HG03066 (cell line): ENCODE data around the gene LSAMP.

Experiments used
- ATAC-seq: cut with Tn5 transposase; IDR thresholded peaks from one replicate; pipeline ENCODE4 v1.9.1; 2021; ENCODE audit warnings: low read depth; ENCODE audit not compliant: unreplicated experiment

Gene LSAMP

DNA sequence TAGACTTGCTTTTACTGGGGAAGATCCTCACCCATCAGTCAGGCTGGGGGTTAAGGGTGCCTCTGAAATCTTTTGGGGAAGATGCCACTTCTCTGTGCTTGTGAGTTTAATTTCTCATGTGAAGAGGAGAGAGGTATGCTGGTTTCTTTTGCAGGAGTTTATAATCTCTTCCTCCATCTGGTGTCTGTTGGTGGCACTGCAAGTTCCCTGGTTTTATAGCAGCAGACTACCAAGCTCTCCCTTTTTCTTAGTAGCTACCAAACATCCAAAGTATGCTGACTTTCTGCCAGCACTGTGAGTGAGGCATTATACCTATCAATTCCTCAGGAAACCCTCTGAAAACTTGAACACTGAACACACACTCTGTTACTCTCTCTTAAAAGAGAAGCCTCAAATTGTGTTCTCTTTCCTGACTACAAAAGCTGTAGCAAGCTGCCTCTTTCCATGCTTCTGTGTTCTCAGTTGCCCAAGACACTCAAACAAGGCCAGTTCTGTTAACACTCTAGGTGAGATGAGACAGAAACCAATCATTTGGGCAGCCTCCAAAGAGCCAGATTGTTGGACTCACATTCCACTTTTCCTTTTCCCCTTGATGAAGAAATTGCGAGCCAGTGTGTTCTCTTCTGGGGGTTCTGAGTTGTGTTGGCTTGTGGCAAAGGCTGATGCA is 522.5 kb downstream of the LSAMP start:
- ATAC-seq = no peak

DNA sequence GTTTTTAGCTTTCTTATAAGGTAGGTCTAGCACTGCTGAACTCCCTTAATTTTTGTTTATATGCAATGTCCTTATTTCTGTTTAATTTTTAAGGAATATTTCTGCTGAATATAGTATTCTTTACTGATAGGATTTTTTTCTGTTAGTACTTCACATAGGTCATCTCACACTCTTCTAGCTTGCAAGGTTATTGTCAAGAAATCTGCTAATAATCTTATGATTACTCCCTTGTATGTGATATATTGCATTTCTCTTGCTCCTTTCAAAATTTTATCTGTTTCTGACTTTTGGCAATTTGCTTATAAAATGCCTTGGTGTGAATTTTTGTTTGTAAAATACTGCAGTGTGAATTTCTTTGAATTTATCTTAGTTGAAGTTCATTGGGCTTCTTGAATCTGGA is 523.6 kb downstream of the LSAMP start:
- no peak for ATAC-seq

DNA sequence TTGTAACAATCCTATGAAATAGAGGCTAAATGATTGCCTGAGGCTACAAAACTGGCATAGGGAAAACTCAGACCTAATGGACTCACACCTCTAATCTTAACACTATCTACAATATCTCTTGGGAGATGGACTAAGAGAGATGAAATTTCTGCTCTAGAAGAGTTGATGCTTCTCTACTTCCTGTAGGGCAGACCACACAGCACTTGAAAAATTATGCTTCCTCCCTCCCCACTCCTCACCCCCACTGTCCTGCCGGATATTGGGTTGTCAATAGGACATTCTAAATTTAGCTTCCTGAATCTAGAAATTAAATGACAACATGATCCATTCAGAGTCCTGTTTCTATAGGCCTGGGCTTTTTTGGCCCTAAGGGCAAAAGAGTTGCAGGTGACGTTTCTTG is 526.4 kb downstream of the LSAMP start:
- ATAC-seq = no peak

DNA sequence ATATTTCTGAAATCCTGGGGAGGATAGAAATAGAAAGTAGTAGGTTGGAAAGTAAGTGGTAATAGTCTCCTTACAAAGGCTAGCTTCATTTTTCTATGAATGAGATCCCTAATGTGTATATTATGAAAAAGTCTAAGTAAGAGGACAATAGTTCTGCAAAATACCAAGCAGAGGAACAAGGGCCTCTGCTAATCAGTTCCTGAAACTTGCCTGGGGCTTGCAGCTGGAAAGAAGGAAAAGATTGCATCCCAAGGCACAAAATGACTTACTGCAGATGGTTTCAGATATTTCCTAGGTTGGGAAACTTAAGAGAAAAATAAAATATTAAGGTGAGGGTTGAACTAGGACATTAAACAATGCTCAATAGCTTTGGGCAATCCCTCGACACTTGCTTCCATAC is 528.4 kb downstream of the LSAMP start:
- no peak for ATAC-seq

DNA sequence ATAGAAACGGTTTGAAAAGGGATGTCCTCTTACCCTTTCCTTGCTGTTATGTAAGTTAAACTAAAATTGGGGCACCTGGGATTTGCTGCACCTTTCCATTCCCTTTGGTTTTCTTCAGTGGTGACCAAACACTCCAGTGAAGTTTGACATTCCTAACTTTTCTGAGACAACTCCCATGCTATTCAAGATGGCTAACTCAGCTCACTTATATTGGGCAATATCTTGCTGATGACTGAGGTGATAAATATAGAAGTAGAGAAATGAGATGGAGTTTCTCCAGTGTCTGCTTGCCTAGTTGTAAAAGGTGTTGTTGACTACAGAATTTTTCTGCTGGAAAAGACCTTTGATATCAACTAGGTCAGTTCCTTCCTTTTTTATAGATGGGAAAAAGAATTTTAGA is 530.2 kb downstream of the LSAMP start:
- no peak for ATAC-seq

DNA sequence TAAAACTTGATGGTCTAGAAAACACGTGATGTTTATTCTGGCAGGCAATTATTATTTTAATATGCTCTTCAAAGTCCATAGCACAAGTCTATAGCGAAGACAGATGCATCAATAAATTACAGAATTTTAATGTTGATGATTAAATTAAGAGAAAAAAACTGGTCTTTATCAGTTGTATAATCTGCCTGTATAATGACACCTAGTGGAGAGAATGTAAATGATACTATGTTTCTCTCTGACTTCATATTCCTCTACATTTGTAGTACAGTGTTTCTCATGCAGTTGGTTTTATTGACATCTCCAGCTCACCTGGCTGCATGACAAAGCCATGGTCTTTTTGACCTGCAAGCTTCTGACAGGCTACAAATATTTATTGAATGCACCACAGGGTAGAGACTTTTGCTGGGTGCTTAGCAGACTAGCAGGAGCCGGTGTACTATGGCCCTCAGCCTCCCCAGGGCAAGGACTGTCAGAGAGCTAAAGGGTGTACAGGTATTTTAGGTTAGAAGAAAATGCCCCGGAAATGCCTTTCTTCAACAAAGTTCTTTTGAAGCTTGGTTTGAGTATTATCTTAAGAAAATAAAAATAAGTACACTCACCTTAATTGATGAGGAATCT is 532.1 kb downstream of the LSAMP start:
- no peak for ATAC-seq

DNA sequence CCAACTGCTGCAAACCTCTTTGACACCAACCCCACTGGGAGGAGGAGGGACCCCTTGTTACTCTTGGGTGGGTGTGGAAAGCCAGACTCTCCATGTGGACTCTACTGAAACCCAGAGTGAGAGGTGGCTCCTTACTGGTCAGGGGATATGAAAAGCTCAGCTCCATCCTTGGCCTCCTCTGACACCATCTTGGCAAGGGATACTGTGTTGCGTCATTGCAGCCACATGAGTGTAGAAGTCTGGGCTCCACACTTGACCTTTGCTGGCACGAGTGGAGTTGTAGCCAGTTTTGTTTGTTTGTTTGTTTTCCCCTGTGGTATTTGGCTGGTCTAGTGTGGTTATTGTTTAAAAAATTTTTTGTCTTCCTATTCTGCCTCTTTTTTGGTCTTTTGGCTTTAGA is 532.9 kb downstream of the LSAMP start:
- no peak for ATAC-seq

DNA sequence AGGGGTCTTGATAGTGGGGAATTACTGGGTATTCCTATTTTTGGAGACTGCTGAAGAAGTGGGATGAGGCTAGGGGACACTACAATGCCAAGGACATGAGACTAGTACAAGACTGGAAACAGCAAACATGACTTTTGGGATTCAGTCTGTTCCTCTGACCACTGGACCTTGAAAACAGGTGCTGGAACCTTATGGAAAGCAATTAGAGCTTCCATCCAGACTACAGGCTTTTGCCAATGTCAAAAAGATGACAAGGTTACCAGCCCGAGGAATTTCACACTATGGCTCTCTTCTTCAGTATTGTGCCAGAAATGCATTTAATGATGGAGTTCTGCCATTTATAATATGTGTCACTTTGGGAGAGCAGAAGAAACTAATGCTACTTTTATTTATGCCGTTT is 539.4 kb downstream of the LSAMP start:
- no peak for ATAC-seq

DNA sequence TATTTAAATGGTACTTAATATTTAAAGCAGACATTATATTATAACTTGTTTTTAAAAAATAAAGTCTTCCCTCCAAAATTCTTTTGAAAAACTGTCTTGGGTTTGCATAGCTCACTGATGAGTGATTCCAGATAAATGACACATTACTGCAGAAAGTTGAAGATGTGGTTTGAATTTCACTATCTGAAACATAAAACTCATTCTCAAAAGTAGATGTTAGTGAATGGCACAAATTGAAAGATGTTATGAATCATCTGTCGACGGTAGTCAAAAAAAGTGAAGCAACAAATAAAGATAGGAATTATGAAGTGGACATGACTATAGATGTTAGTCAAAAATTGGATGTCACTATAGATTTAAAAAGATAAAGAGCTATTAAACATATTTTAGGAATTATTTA is 541.4 kb downstream of the LSAMP start:
- ATAC-seq = no peak

DNA sequence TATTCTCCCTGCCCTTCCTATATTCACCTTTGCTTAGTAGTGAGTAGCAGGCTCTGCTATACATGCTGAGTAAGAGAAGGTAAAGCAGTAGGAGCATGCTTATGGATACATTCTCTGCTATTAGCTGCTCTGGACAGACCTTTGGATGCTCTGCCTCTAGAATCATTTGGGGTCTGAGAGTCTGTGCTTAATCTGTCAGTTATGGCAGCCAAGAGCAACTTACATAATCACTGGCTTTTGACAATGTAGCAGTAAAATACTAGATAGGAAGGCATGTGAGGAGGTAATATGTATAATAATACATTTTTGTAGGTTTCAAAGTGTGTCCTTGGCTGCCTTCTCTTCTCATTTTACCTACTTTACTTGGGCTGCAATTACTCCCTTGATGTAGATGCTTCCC is 544.3 kb downstream of the LSAMP start:
- ATAC-seq = no peak

DNA sequence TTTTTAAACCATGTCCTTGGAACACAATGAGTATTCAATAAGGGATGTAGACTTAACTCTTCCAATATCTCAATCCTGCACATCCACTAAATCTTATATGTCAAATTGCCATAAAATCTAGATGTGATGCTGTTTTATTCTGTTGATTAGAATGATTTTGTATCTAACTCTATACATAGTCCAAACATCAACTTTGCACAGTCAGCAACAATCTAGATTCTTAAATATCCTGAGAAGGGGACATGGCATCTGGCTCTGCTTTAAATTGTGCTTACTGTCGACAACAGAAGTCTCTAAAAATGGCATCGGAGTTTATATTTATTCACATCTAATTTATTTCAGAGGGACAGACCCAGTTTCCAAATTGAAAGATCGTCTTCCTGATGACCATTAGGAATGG is 545.8 kb downstream of the LSAMP start:
- no peak for ATAC-seq

DNA sequence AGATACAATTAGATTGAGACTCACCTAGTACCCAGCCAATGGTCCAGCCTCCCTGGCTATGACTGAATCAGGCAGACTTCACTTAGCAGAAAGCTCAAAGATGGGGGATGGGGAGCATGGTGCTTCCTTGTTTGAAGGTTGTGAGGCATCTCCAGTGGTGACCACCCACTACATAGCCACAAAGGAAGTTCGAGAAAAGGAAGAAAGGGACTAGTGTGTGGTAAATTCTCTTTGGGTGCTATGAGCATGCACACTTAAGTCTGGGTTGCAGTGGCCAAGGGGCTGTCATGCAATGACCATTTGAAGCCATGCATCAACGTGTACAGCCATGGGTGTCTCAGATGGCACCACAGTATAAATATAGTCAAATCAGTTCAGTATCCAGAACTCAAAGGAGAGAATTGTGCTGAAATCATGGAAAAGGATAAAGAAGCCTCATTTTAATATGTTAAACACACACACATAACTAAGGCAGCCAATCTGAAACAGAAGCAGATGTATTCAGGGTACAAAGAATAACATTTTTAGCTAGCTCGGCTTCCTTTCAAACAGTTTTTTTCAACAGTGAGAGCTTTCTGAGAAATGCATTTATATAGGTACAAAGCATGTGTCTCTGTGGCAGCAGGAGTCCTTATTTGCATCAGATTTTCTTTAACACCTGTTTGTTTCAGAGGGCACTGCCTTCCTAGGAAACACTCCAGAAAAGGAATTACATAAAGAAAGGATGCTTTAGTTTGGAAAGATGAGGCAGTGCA is 546.5 kb downstream of the LSAMP start:
- no peak for ATAC-seq

DNA sequence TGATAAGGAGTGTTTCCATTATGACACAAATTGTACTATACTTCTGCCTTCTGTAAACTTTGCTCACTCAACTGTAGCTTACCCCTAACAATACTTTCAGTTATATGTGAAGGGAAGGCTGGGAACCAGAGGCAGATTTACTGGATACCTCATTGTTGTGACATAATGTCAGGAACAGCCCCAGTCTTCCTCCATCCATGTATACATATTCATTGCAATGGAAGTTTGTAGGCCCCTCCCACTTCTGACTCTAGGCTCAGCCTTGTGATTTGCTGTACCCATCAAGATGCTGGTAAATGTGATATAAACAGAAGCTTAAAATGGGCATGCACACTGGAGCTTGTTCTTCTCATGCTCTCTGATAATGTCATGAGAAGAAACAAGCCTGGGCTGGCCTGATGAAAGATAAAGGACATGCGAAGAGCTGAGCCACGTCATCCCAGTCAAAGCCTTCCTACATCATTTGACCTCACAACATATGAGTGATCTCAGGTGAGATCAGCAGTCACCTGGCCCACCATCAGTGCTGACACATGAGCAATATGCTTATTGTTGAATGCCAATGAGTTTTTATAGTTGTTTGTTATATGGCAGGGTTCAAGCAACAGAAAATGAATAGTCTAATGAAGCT is 554.2 kb downstream of the LSAMP start:
- ATAC-seq = no peak

DNA sequence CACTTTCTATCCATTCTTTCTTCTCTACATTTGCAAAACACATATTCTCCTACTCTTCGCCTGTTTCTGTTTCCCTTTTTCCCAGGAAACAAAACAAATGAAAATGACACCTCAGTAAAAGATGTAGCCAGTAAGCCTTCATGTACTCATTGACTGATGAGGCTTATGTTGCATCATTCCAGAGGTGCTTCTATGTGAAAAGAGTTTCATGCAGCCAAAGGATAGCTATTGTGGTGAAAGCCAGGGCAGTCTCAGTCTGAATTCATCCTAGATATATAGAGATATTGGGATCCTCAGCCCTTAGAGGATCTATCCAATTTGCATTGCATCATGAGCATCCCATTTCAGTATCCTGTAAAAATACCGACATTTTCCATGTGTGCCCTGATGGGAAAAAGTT is 554.7 kb downstream of the LSAMP start:
- no peak for ATAC-seq

DNA sequence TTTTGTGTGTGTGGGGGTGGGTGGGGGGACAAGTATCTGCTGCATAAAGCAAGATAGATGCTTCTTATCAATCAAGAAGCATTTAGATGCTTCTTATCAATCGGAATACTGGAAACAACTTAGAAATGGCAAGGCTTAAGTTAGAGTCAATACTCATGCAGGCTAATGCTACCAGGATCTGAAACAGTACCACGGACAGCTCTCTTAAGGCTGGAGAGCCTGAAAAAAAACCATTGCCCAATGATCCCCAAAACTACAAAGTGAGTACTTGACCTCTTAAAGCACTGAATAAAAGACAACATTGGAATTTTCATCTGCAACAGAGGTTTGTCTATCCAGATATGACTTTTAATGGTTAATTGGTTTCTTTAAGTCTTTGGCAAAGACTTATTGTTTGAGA is 559.7 kb downstream of the LSAMP start:
- no peak for ATAC-seq

DNA sequence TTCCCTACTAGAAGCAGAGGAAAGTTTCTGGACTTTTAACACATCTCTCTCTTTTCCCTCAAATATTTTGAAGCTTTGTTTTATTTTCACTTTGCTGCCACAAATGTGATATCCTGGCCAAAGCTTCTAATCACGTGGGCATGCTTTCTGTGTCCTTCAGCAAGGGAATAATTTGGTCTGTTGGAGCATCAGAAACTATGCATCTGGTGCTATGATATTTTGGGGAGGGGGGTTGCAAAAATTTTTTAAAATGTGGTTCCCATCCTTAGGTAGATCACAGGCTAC is 567.7 kb downstream of the LSAMP start:
- ATAC-seq = no peak

DNA sequence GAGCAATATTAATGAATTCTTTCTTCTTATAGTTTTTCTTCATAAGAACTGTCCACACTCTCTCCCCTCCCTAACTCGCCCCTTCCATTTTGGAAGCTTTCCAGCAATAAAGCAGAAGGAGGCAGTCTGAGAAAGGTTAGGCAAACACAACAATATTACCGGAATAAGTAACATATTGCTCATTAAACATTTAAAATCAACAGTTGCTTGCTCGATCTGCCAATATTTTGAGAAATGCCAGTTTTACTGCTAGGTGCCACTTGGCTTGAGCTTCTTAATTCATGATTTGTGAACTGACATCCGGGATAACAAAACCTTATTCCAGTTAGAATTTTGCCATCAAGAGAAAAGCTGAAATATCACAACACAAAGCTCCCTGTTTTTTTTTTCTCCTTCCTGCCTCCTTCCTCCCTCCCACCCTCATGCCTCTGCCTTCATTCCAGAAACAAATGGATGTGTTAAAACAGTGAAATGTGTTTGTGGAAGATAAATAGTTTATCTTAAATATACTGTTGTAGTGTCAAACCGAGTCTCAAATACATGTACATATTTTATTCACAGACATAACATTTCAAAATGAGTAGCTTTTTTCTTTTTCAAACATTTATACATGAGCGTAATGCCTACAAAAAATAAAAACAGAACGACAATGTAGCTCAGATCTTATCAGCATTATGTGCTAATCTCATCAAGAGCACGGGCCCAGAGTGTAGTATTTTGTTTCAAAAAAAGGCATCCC is 568.2 kb downstream of the LSAMP start:
- ATAC-seq = no peak

DNA sequence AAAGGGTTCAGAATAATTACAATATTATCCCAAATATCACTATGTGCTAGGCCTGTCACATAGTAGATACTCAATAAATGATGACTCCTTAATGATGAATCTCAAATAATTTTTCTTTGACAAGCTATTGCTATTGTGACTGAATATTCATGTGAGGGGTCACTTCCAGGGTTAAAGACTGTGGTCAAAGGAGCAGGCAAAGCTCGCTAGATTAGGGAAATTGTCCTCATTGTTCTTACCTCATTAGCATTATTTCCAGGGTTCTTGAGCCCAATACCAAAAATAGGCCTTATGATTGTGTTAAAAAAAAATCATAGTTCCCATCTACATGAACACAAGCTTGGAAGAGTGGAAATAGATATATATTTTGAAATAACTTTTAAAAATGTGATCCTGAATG is 569.8 kb downstream of the LSAMP start:
- ATAC-seq = no peak

DNA sequence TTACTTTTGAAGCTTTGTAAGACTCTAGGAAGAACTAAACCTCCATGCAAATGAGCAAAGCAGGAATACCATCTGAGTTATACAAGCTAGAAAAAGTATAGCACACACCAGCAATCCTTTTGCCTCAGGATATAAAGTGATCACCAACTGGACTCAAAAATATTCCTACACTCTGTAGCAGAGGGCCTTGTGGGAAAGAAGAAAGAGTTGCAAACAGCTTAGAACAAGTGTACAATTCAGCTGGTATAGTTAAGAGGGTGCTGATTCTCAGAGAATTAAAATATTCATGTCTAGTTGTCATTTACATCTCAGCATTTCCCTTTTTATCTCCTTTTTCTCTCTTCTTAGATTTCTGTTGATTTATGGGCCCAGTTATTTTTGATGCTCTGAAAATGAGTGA is 573.6 kb downstream of the LSAMP start:
- no peak for ATAC-seq

DNA sequence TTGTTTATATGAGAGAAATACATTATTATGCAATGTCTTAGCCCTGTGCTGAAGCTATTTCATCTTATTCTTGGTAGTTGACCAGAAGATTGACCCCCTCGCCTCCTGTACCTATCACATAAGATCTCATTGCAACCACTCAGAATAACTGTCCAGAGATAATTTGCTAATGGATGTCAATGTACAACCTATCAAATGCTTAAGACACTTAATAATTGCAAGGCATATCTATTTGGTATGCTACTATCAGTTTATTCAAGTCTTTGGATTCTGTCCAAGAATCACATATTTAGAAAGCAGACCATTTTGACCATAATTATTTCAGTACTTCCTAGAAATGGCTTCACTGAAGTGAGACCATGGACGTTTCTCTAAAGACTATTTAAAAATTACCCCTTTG is 580.4 kb downstream of the LSAMP start:
- ATAC-seq = no peak

DNA sequence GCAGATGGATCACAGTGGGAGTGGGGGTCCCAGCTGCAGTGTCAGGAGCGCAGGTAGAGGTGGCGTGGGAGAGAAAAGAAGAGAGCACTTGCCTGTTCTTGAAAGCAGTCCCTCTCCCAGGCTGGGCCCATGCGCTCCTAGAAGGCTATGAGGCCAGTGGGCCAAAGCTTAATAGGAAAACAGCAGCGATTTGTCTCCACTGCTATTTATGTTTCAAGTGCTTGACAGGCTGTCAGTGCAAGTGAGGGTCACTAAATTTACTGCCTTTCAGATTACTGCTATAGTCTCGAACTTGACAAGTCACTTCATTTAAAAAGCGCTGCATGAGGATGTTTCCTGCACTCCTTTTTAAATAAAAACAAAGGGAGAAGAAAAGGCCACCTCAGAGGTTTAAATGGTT is 582.4 kb downstream of the LSAMP start:
- no peak for ATAC-seq
